ENCODE results near the gene PPME1. TPM values are rescaled to one million over a fixed set of nuclear protein-coding genes. Genes with fewer than 3 reads are reported as not detected.

The PPME1 gene
- total RNA-seq, 1 donor from 2014 or later = 40.4 TPM

DNA sequence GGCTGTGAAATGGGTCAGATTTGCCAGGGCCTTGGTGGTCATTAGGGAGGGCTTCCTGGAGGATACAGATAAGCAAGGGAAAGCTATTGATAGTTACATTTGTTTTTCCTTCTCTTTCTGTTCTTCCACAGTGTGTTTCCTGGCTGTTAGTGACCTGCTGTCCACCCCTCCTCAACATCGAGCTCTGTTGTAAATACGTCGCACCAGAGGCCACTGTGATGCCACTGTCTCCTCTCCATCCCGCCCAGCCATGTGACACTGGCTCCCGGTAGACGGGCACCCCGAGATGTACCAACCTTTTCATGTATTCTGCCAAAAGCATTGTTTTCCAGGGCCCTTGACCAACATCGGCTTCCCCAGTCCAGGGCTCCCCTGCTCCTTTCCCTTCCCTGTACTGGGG, 82.3 kb downstream of the PPME1 start:
- Mint-ChIP-seq H3K27ac (ENCODE audit: unreplicated experiment) (no peak overlapping the region), H3K4me3 (ENCODE audit: unreplicated experiment) (no peak overlapping the region), H3K36me3 (ENCODE audit: unreplicated experiment) (peaks cover 28% of the 10 kb centered on the region), H3K4me1 (ENCODE audit: unreplicated experiment) (peaks cover 20% of the 10 kb centered on the region), H3K27me3 (ENCODE audit: unreplicated experiment) (no peaks in the 10 kb centered on the region), H3K9me3 (ENCODE audit: unreplicated experiment) (no peaks in the 10 kb centered on the region)
- TF ChIP-seq, protein P1, sequence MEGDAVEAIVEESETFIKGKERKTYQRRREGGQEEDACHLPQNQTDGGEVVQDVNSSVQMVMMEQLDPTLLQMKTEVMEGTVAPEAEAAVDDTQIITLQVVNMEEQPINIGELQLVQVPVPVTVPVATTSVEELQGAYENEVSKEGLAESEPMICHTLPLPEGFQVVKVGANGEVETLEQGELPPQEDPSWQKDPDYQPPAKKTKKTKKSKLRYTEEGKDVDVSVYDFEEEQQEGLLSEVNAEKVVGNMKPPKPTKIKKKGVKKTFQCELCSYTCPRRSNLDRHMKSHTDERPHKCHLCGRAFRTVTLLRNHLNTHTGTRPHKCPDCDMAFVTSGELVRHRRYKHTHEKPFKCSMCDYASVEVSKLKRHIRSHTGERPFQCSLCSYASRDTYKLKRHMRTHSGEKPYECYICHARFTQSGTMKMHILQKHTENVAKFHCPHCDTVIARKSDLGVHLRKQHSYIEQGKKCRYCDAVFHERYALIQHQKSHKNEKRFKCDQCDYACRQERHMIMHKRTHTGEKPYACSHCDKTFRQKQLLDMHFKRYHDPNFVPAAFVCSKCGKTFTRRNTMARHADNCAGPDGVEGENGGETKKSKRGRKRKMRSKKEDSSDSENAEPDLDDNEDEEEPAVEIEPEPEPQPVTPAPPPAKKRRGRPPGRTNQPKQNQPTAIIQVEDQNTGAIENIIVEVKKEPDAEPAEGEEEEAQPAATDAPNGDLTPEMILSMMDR (IDR thresholded peaks at IDR 0.05) = no peak
- DNase-seq (ENCODE audit: extremely low spot score, unreplicated experiment) = no peak

DNA sequence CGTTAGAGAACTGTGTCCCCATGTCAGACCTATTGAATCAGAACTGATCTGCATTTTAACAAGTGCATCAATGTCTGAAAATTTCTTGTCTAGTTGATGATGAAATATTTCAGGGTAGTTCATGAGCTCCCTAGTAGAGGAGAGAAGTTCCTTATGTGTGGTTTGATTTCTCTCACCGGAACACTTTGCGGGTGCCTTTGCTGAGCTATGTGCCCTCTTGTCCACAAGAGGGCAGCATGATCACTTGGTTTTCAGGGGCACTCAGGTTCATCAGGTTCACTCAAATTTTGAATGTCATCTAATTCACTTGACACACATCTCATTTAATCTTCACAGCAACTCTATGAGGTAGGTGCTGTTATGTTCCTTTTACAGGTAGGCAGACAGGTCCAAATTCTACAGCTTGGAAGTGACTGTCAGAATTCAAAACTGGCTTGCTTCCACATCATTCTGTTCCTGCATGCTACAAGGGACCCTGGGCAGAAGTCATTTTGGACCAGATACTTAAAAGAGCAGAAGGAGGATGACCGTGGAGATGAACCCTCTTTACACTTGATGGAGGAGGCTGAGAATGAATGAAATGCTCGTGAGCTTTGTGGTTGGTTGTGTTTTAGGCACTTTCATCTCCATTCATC, 84.8 kb downstream of the PPME1 start:
- peaks cover 21% of the 10 kb centered on the region for H3K4me1 Mint-ChIP-seq (ENCODE audit: unreplicated experiment)
- H3K36me3 Mint-ChIP-seq (ENCODE audit: unreplicated experiment) = peaks cover 21% of the 10 kb centered on the region
- no peaks in the 10 kb centered on the region for H3K27me3 Mint-ChIP-seq (ENCODE audit: unreplicated experiment)
- no peaks in the 10 kb centered on the region for H3K9me3 Mint-ChIP-seq (ENCODE audit: unreplicated experiment)
- no peak overlapping the region for H3K4me3 Mint-ChIP-seq (ENCODE audit: unreplicated experiment)
- no peak for DNase-seq (ENCODE audit: extremely low spot score, unreplicated experiment)
- H3K27ac Mint-ChIP-seq (ENCODE audit: unreplicated experiment) = no peak overlapping the region
- TF ChIP-seq, protein P1 (IDR thresholded peaks at IDR 0.05) = peak; percentile 97

DNA sequence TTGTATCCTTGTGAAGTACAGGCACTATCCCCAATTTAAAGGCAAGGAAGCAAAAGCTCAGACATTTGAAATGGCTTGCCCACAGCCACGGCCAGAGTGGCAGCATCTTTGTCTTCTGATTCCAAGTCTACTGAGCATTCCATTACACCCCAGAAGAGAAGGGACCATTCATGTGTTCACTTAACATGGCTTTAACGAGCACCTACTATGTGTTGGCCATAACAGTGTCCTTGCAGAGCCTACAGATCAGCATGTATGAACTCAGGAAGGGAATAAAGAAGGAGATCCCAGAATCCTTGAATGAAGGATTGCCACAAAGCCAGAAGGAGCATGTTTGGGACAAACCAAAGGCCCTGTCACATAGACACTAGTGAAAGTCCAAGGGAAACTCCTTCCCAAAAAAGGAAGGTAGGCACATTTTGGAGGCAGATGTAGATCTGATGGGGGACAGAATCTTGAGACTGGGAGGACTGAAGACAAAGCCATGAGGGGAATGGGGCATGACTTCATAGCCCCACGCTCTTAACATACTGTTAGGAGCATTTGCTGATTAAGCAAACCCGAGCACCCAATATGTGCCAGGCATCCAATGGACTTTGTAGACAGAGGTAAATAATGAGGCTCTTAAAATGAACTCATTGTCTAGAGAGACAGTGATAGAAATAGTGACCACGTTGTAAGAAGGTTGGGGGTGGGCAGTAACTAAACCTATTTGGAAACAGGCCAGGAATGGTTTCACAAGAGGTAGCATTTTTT, 85.5 kb downstream of the PPME1 start:
- TF ChIP-seq, protein P1 (IDR thresholded peaks at IDR 0.05) = no peak
- H3K27me3 Mint-ChIP-seq (ENCODE audit: unreplicated experiment) = no peaks in the 10 kb centered on the region
- peaks cover 21% of the 10 kb centered on the region for H3K4me1 Mint-ChIP-seq (ENCODE audit: unreplicated experiment)
- peaks cover 21% of the 10 kb centered on the region for H3K36me3 Mint-ChIP-seq (ENCODE audit: unreplicated experiment)
- no peak for DNase-seq (ENCODE audit: extremely low spot score, unreplicated experiment)
- no peaks in the 10 kb centered on the region for H3K9me3 Mint-ChIP-seq (ENCODE audit: unreplicated experiment)
- H3K4me3 Mint-ChIP-seq (ENCODE audit: unreplicated experiment) = no peak overlapping the region
- no peak overlapping the region for H3K27ac Mint-ChIP-seq (ENCODE audit: unreplicated experiment)

DNA sequence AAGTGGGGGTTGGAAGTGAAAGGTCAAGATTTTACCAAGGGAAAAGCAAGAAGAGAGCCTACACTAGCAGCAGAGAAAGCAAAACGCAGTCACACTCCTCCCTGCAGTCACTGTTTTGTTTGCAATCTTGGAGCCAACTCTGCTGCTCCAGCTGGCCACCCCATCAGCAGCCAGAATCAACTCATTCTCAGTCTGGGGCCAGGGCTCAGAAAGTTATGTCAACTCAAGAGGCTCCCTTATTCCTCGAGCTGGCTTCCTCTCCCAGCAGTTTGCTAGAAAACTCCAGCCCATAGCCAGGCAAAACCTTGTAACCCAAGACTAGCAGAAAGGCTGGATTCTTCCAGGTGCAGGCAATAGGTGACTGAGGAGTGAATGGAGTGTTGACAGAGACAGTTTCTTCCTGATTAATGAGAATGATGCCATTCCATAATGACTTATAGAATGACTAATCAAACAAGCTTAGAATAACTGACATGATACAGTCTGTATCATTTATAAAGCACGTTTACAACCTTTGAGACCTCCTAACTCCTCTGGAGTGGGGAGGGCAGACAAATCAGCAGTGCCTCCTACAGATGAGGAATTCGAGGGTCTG, 87.0 kb downstream of the PPME1 start:
- TF ChIP-seq, protein P1 (IDR thresholded peaks at IDR 0.05) = no peak
- peak overlapping the region; percentile 11 for H3K27ac Mint-ChIP-seq (ENCODE audit: unreplicated experiment)

DNA sequence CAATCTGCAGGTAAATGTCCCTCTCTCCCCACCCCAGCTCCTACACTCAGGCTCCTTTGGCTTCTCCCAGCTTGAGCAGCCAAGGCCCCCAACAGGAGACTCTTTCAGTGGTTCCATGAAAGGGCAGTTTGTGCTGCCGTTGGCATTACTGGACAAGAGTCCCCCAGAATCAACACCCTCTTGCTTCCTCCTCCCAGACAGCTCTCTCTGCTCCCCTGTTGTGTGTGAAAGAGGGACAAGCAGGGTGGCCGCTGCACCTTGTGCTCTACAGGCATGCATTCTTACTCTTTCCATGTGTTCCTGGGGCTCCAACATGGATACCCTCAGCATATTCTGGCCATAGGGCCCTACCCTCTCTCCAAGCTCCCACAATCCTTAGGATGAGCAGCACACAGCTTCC, 91.6 kb downstream of the PPME1 start:
- no peak for DNase-seq (ENCODE audit: extremely low spot score, unreplicated experiment)
- Mint-ChIP-seq H3K27me3 (ENCODE audit: unreplicated experiment) (no peaks in the 10 kb centered on the region), H3K9me3 (ENCODE audit: unreplicated experiment) (no peaks in the 10 kb centered on the region), H3K36me3 (ENCODE audit: unreplicated experiment) (no peaks in the 10 kb centered on the region), H3K4me3 (ENCODE audit: unreplicated experiment) (no peak overlapping the region), H3K27ac (ENCODE audit: unreplicated experiment) (no peak overlapping the region), H3K4me1 (ENCODE audit: unreplicated experiment) (peaks cover 12% of the 10 kb centered on the region)
- TF ChIP-seq, protein P1 (IDR thresholded peaks at IDR 0.05) = no peak

More for the DNA sequence above, 87.0 kb downstream of the PPME1 start:
- Mint-ChIP-seq H3K9me3 (ENCODE audit: unreplicated experiment) (no peaks in the 10 kb centered on the region), H3K27me3 (ENCODE audit: unreplicated experiment) (no peaks in the 10 kb centered on the region), H3K36me3 (ENCODE audit: unreplicated experiment) (peaks cover 17% of the 10 kb centered on the region), H3K4me1 (ENCODE audit: unreplicated experiment) (peaks cover 21% of the 10 kb centered on the region), H3K4me3 (ENCODE audit: unreplicated experiment) (no peak overlapping the region)
- DNase-seq (ENCODE audit: extremely low spot score, unreplicated experiment) = no peak
